GM18520 (cell line): Measurements from ENCODE around the gene ITPK1.
"Not testable (repeated sequence)": the region's sequence is repeated elsewhere in the genome, so short reads cannot be mapped to it uniquely, and the experiment has no call there.

Source experiments
- ATAC-seq: cut with Tn5 transposase; IDR thresholded peaks from one replicate; pipeline ENCODE4 v1.9.1; 2021; ENCODE audit not compliant: unreplicated experiment

The ITPK1 gene

DNA sequence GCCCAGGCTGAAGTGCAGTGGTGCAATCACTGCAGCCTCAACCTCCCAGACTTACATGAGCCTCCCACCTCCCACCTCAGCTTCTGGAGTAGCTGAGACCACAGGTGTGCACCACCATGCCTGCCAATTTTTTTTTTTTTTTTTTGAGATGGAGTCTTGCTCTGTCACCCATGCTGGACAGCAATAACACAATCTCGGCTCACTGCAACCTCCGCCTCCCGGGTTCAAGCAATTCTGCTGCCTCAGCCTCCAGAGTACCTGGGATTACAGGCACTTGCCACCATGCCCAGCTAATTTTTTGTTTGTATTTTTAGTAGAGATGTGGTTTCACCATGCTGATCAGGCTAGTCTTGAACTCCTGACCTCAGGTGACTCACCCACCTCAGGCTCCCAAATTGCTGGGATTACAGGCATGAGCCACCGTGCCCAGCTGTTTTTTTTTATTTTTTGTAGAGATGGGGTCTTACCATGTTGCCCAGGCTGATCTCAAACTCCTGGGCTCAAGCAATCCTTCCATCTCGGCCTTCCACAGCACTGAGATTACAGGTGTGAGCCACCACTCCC lies 15.6 kb upstream of the ITPK1 start:
- ATAC-seq: not testable (repeated sequence)

DNA sequence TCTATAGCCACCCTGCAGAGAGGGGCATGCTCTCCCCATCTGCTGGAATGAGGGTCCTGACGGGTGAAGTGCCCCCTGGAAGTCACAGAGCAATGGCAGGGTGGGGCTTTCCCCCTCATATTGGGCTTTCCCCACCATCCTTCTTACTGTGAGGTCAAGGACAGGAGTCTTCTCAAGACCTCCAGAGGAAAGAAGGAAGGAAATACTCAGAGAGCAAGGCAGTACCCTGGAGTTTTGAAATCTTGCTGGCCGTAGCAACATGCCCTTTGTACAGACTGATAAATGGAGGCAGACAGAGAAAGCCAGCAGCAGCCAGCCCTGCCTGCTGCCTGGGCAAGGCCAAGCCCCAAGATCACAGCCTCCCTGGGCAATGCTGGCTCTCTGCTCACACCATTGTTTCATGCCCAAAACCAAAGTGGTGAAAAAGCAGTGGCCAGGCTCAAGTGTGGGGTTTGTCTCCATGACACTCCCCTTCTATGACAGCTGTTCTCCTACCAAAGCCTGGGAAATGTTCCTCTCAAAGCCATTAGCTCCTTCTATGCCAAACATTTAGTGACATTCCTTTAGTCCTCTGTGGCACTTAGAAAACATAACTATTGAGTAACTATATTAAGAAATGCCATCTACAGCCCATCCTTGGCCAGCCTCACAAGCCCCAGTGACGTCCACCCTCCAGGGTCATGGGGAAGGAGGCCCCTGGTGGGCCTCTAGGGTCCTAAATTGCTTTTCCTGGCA lies 13.2 kb upstream of the ITPK1 start:
- no peak for ATAC-seq

DNA sequence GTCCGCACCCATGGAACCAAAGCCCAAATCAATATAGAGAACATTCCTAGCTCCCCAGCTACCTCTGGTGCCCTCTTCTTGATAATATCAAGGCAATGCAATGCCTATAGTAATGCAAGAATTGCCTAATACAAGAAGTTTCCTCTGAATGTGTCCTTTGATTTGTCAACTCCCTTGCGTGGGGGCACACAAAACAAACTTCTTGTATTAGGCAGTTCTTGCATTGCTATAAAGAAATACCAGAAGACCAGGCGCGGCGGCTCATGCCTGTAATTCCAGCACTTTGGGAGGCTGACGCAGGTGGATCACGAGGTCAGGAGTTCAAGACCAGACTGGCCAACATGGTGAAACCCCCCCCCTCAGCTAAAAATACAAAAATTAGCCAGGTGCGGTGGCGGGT lies 10.4 kb upstream of the ITPK1 start:
- ATAC-seq: no peak

DNA sequence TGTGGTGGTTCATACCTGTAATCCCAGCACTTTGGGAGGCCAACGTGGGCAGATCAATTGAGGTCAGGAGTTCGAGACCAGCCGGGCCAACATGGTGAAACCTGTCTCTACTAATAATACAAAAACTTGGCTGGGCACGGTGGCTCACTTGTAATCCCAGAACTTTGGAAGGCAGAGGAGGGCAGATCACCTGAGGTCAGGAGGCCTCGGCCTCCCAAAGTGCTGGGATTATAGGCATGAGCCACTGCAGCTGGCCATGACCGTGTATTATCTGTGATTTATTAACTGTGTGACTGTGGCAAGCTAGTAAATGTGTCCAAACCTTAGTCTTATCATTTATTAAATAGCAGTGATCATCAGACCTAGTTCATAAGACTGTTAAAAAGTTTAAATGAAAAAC lies 7.1 kb upstream of the ITPK1 start:
- no peak for ATAC-seq

DNA sequence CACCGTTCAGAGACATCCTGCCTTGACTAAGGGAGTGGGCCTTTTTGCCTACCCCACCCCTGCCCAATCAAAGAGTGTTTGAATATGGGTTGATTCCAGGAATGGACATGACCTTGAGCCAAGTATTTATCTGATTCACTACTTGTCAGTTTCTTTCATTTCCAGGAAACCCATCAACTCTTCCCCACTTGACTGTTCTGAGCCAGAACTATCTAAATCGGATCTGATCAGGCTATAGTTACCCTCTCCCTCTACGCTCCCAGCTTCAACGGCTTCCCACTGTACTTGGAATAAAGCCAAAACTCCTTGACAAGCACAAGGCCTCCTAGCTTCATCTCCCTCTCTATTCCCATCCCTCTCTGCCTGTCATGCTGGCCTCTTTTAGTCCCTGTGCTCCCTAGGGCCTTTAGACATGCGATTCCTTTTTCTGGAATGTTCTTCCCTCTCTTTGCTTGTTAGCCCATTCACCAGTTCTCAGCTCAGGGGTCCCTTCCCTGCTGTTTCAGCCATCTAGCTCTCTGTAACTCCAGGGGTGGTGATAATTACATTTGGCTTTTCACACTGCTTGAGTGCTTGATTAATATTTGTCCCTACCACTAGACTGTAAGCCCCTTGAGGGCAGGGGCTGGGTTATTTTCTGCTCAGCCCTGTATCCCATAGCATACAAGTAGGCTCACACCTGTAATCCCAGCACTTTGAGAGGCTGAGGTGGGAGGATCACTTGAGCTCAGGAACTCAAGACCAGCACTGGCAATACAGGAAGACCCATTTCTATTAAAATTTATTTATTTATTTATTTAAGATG lies 5.5 kb upstream of the ITPK1 start:
- no peak for ATAC-seq

DNA sequence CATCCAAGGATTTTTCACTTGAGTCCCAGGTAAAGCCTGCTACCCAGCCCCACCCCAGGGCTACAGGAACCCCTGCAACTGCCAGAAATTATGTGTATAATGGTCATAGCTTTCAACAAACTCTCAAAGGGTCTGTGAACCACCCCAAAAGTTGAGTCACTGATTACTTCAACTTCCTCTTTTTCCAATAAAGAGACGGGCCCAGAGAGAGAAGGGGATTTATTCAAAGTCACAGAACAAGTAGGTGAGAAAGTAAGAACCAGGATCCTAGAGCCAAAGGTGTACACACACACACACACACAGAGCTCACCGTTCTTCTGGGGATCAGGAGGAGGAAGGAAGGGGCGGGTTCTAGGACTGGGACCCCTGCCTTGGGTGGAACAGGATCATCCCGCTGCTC lies 4.8 kb upstream of the ITPK1 start:
- no peak for ATAC-seq

DNA sequence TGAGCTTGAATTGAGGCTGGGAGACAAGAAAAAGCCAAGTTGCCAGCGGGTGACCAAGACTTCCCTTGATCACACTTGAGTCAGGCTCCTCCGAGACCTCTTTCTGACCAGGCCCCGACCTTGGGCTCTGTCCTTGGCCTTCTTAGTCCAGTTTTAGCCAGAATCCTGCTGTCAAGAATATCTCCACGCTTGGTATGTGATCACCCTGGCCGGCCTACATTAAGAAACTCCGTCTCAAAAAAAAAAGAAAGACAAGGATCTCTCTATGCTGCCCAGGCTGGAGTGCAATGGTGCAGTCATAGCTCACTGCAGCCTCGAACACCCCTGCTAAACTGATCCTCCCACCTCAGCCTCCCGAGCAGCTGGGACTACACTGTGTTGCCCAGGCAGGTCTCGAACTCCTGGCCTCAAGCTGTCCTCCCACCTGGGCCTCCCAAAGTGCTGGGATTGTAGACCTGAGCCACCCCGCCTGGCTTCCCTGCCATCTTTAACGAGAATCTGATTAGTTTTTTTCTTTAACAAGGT lies 1.0 kb upstream of the ITPK1 start:
- no peak for ATAC-seq

DNA sequence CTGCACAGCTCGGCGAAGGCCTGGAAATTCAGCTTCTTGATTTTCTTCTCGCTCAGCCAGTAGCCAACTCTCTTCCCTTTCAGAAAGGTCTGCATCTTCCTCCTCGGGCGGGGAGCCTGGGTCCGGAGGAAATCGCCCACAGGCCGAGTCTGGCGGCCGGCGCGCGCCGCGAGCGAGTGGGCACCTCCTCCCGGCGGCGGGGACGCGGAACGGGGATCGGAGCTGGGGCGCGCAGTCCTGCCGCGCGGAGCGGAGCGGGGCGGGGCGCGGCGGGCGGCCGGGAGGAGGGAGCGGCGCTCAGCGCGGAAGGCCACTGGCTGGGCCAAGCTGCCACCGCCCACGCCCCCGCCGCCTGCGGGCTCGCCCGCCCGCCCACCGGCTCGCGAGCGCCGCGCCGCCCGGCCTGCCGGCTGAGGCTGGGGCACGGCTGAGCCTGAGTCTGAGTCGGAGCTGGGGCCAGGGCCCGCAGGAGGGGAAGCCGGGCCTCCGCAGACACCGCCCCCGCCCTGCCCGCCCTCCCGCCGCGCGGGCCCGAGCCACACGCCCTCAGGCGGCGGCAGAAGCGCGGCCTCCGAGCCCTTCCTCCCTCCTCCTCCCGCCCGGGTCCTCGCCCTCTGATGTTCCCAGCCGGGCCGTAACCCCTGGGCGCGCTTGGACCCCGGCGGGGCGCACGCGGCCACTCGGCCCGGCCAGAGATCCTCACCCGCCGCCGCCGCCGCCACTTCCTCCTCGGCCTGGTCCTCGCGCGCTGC lies 480 bp downstream of the ITPK1 start:
- ATAC-seq: peak; percentile 79

DNA sequence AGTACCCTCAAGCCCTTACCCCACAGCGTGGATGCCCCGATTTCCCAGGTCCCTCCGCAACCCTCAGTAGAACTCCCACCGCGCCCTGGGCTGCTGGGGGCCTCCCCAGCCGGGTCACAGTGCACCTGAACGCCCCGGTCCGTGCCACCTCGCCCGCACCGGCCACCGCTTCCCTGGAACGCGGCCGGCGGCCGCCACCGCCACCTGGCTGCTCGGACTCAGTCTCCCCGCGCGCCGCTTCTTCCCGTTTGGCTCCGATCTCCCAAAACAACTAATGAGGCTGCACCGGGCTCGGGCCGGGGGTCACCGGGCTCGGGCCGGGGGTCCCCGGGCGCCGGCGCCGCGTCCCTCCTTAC lies 1.0 kb downstream of the ITPK1 start:
- no peak for ATAC-seq

DNA sequence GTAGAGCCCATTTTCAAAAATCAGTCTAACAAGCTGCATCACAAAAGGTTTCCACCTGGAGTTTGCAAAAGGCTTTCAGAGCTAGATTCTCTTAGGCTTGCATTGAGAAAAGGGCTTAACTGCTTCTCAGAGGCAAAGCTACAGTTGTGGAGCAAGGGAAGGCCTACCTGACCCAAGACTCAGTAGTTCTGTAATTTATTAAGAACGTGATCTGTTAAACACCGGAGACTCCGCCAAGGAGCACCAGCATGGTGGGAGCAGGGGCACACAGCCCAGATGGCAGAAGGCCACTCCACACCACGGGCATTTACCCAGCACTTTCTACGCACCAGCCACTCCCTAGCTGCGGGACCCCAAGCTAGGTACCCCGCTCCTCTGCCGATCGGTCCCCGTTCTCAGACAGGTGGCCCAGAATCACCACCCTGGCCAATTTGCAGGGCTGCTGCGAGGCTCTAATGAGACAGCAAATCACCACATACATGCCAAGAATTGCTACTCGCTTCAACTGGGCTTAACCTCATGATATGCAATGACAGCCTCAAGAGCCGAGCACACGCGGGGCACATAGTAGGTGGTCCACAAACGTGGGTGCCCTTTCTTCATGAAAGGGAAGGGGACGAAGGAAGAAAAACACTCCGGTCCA lies 1.5 kb downstream of the ITPK1 start:
- ATAC-seq: no peak

DNA sequence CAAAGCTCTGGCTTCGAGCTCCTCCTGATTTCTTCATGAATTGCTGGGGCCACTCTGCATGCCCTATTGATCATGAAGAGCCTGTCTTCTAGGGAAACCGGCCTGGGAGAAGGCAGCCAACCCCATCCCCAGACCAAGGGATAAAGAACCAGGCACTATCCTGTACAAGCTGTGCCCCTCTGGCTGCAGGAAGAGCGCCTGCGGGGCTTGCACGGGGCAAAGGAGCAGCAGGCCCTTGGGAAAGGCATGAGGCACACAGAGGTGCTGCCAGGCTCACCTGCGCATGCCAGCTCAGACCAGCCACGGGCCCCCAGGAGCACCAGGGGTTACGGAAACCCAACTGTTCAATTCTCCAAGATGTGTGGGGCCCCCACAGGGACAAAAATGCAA lies 2.1 kb downstream of the ITPK1 start:
- no peak for ATAC-seq

DNA sequence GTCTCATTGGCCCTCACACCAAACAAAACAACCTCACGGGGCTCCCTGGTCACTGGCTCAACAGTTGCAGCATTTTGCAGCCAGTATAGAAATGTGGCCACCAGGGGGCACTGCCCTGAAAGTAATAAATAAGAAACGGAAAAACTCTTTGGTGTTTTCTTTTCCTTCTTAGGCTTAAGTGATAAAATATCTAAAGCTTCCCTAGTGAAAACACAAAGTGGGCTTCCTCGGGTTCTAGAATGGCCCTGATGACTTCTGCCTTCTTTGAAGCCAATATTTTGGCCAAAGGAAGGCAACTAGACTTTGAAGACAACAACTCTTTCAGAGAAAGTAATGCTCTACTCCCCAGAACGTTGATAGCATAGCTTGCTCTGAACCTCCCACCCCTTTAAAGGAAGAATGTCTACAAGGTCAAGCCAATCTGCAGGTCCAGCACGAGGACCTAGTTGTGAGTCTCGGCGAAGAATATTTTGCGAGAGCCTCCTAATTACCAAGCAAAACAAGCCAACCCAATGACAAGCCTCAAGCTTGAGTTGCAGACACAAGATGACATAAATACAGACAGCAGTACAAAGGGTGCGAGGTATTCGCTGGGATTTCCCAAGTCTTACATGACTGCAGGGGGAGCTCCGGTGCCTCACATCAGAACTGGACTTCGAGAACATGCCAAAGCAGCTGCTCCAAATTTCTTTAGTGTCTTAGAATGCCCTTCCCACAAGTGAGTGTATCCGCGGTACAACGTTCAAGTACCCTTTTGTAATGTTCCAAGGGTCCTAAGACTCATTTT lies 2.6 kb downstream of the ITPK1 start:
- ATAC-seq: peak; percentile 17

DNA sequence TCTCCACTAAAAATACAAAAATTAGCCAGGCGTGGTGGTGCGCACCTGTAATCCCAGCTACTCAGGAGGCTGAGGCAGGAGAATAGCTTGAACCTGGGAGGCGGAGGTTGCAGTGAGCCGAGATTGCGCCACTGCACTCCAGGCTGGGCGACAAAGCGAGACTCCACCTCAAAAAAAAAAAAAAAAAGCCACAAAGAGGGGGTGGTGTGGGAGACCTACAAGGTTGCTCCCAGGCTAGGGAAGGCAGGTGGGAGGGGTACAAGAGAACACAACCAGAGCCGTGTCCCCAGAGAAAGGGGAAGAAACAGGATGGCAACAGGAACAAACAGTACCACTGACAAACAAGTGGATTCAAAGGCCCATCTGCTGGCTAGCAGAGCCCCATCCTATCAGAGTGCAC lies 4.2 kb downstream of the ITPK1 start:
- not testable (repeated sequence) for ATAC-seq

DNA sequence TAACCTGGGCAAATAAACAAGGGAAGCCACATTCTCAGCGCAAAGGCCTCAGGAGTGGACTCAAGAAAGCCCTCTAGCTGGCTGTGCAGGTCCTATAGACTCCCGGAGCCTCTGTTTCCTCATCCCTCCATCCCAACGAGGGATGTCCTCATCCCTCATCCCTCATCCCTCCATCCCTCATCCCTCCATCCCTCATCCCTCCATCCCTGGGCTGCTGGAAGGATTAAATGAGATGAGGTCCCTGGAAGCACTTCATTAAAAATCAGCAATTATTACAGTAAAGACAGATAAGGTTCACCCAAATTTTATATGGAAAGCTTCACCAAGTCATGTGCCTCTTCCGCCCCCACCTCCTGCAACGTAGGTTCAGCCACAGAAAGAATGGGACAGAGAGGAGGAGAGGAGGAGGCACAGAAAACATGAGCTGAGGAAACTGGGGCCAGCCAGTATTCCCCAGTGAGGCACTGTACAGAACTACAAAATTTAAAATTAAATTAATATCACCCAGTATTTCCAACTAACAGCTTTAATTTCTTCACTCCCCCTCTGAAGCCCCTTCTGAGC lies 4.8 kb downstream of the ITPK1 start:
- no peak for ATAC-seq

DNA sequence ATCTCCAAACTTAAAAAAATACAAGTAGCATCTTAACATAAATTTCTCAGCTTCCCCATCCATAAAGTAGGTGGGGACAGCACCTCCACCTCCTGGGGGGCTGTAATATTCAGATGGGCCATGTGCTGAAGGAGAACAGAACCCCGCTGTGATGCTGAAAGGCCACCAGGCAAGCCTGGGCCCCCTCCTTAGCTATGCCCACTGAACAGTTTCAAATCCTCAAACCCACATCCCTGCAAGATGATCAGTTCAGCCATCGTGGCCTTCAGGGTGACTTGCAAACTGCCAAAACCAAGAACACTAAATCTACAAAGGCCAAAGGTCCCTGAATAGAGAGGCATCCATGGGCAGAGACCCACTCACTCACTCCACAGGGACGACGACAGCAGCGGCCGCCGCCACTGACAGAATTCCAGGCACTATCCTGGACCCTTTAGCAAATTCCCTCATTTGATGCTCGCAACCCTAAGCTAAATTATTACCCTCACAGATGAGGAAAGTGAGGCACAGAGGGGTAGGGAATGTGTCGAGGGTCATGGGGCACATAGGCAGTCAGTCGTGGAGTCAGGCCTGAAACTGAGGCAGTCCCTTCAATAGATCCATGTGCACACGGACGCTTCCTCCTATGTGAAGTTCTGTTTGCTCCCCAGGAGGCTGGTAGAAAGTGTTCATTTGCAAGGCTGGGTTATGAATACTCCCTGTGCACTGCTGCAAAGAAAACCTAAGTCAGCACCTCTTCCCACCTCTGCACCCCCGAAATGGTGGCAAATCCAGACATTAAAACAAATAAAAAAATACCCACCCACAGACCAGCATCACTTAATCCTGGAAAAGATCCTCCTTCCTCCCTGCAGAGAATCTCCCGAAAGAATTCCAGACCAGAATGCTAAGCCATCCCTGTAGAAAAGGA lies 5.9 kb downstream of the ITPK1 start:
- no peak for ATAC-seq

DNA sequence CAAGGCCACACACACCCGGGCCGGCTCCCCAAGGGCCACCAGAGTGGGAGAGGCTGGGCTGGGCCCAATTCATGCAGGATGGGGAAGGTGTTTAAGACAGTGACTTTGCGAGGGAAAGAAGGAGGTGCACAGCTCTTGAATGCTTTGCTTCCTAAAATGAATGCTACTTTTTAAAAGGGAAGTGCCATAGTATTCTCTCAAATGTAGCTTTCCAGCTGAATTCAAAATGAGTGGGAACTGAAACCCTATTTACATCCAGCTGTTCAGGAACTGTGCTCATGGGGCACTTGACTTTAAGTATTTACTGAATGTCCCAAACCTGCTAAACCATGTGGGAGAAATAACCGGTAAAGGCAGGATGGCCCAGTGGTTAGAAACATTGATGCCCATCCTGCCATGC lies 7.6 kb downstream of the ITPK1 start:
- no peak for ATAC-seq

DNA sequence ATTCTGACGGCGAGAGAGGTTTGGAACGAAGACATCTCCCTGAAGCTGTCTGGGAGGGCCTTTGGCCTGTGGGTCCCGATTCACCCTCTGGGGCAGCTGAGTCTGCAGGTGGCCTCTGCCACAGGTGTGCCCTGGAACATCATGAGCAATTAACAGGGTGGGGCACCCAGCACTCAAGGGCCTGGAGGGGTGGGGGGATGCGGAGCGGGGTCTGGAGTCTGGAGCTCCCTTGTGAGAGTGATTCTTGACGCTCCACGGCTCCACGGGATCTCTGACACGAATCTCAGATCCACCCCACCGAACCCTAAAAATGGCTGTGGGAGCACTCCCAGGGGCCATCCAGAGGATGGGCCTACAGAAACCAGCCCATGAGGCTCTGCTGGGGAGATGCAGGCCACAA lies 8.3 kb downstream of the ITPK1 start:
- no peak for ATAC-seq

DNA sequence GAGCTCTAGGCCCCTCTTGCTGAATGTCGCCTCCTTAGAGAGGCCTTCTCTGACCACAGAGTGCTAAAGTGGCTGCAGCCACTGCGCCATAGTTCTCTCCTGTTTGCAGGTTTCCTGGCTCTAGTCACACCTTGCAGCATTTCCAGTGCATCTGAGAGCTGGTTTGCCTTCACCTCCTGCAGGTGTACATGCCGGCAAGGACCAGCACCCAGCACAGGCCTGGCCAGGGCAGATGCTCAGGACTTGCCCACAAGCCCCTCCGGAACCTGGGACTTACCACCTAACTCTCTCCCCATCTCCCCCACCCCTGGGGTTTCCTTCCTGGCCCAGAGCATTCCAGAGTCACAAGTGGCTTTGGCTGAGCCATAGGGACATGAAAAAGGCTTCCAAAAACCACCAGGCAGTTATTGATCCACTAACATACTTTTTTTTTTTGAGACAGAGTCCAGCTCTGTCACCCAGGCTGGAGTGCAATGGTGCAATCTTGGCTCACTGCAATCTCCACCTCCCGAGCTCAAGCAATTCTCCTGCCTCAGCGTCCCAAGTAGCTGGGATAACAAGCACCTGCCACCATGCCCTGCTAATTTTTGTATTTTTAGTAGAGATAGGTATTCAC lies 9.1 kb downstream of the ITPK1 start:
- no peak for ATAC-seq
